GM19452 (cell line): Measurements from ENCODE around the gene TMEM271.
"Not testable (repeated sequence)": the region's sequence is repeated elsewhere in the genome, so short reads cannot be mapped to it uniquely, and the experiment has no call there.

Source experiments
- ATAC-seq: cut with Tn5 transposase; IDR thresholded peaks from one replicate; pipeline ENCODE4 v1.9.1; 2021; ENCODE audit not compliant: unreplicated experiment

Gene TMEM271

GRCh38 chr4:610411-611261 is 34.5 kb upstream of the TMEM271 start:
- no peak for ATAC-seq

GRCh38 chr4:609400-610050 is 33.4 kb upstream of the TMEM271 start:
- no peak for ATAC-seq

- no peak for ATAC-seq
These were observed 32.1 kb upstream of the TMEM271 start for GRCh38 chr4:608236-608635.

GRCh38 chr4:605702-606425 is 29.8 kb upstream of the TMEM271 start:
- ATAC-seq, result no peak

- no peak for ATAC-seq
These were observed 28.0 kb upstream of the TMEM271 start for GRCh38 chr4:604131-604530.

- no peak for ATAC-seq
These were observed 26.5 kb upstream of the TMEM271 start for GRCh38 chr4:602559-602942.

- ATAC-seq, result no peak
These were observed 25.8 kb upstream of the TMEM271 start for GRCh38 chr4:601612-602558.

- no peak for ATAC-seq
These were observed 24.9 kb upstream of the TMEM271 start for GRCh38 chr4:600850-601515.

GRCh38 chr4:600166-600565 is 24.1 kb upstream of the TMEM271 start:
- no peak for ATAC-seq

GRCh38 chr4:598925-599324 is 22.8 kb upstream of the TMEM271 start:
- ATAC-seq, result no peak

- ATAC-seq, result no peak
These were observed 16.9 kb upstream of the TMEM271 start for GRCh38 chr4:592825-593520.

GRCh38 chr4:592178-592577 is 16.1 kb upstream of the TMEM271 start:
- ATAC-seq, result not testable (repeated sequence)

GRCh38 chr4:590313-590841 is 14.3 kb upstream of the TMEM271 start:
- no peak for ATAC-seq

GRCh38 chr4:589219-589963 is 13.3 kb upstream of the TMEM271 start:
- no peak for ATAC-seq

GRCh38 chr4:588351-588849 is 12.3 kb upstream of the TMEM271 start:
- ATAC-seq, result no peak

GRCh38 chr4:587671-588350 is 11.7 kb upstream of the TMEM271 start:
- no peak for ATAC-seq

GRCh38 chr4:583820-584219 is 7.7 kb upstream of the TMEM271 start:
- no peak for ATAC-seq
